HG03108 (cell line): ENCODE measurements around the gene RASA3.

Source experiments
- ATAC-seq: cut with Tn5 transposase; IDR thresholded peaks from one replicate; pipeline ENCODE4 v1.9.1; 2021; ENCODE audit warnings: moderate library complexity; ENCODE audit not compliant: unreplicated experiment

RASA3 gene

GRCh38 chr13:113962386-113962785 lies 170.0 kb downstream of the RASA3 start:
- no peak for ATAC-seq

- no peak for ATAC-seq
Measured at GRCh38 chr13:113960276-113960948, 172.0 kb downstream of the RASA3 start.

GRCh38 chr13:113959198-113959597 lies 173.2 kb downstream of the RASA3 start:
- ATAC-seq = no peak

- no peak for ATAC-seq
Measured at GRCh38 chr13:113958373-113958772, 174.1 kb downstream of the RASA3 start.

GRCh38 chr13:113956571-113956970 lies 175.9 kb downstream of the RASA3 start:
- ATAC-seq = no peak

- no peak for ATAC-seq
Measured at GRCh38 chr13:113955691-113956090, 176.7 kb downstream of the RASA3 start.

- ATAC-seq = no peak
Measured at GRCh38 chr13:113955235-113955634, 177.2 kb downstream of the RASA3 start.

- ATAC-seq = no peak
Measured at GRCh38 chr13:113954046-113954835, 178.2 kb downstream of the RASA3 start.

- ATAC-seq = no peak
Measured at GRCh38 chr13:113953561-113953960, 178.9 kb downstream of the RASA3 start.

GRCh38 chr13:113952983-113953520 lies 179.4 kb downstream of the RASA3 start:
- no peak for ATAC-seq

GRCh38 chr13:113952151-113952982 lies 180.1 kb downstream of the RASA3 start:
- no peak for ATAC-seq

- peak; percentile 59 for ATAC-seq
Measured at GRCh38 chr13:113951246-113951999, 181.0 kb downstream of the RASA3 start.

- ATAC-seq = peak; percentile 17
Measured at GRCh38 chr13:113950451-113951245, 181.8 kb downstream of the RASA3 start.

- no peak for ATAC-seq
Measured at GRCh38 chr13:113949546-113949945, 182.9 kb downstream of the RASA3 start.

GRCh38 chr13:113948034-113948742 lies 184.2 kb downstream of the RASA3 start:
- no peak for ATAC-seq

GRCh38 chr13:113947311-113948033 lies 185.0 kb downstream of the RASA3 start:
- ATAC-seq = no peak

- ATAC-seq = no peak
Measured at GRCh38 chr13:113946409-113947181, 185.8 kb downstream of the RASA3 start.
